Ramos (cell line): ENCODE data around the gene PGBD5.

Experiments used
- in situ Hi-C: fragments of 300-500 bp; cut with MboI; formaldehyde crosslinking; loops from one replicate; pipeline ENCODE4 v1.14.3; 2022; ENCODE audit warnings: low sequenced_read_pairs; ENCODE audit not compliant: unreplicated experiment

The PGBD5 gene

GRCh38 chr1:230288641-230289349, 137.3 kb downstream of the PGBD5 start:
- in situ Hi-C loops = no loop called here

- in situ Hi-C loops = no loop called here
Measured at GRCh38 chr1:230287674-230288315, 138.3 kb downstream of the PGBD5 start.

- in situ Hi-C loops = no loop called here
Measured at GRCh38 chr1:230286890-230287269, 139.3 kb downstream of the PGBD5 start.

- in situ Hi-C loops = no loop called here
Measured at GRCh38 chr1:230286166-230286889, 139.8 kb downstream of the PGBD5 start.

GRCh38 chr1:230285351-230285750, 140.8 kb downstream of the PGBD5 start:
- in situ Hi-C loops = no loop called here

- in situ Hi-C loops = no loop called here
Measured at GRCh38 chr1:230284891-230285290, 141.2 kb downstream of the PGBD5 start.

GRCh38 chr1:230283678-230284077, 142.5 kb downstream of the PGBD5 start:
- in situ Hi-C loops = no loop called here

- in situ Hi-C loops = no loop called here
Measured at GRCh38 chr1:230282157-230282556, 144.0 kb downstream of the PGBD5 start.

- in situ Hi-C loops = no loop called here
Measured at GRCh38 chr1:230281556-230281955, 144.6 kb downstream of the PGBD5 start.

- in situ Hi-C loops = no loop called here
Measured at GRCh38 chr1:230280906-230281413, 145.2 kb downstream of the PGBD5 start.

GRCh38 chr1:230280054-230280795, 145.9 kb downstream of the PGBD5 start:
- in situ Hi-C loops = no loop called here

GRCh38 chr1:230279583-230279945, 146.6 kb downstream of the PGBD5 start:
- in situ Hi-C loops = no loop called here

GRCh38 chr1:230278871-230279582, 147.1 kb downstream of the PGBD5 start:
- in situ Hi-C loops = no loop called here

- in situ Hi-C loops = no loop called here
Measured at GRCh38 chr1:230278376-230278775, 147.8 kb downstream of the PGBD5 start.

- in situ Hi-C loops = no loop called here
Measured at GRCh38 chr1:230277201-230278025, 148.7 kb downstream of the PGBD5 start.

- in situ Hi-C loops = no loop called here
Measured at GRCh38 chr1:230276401-230276800, 149.7 kb downstream of the PGBD5 start.

GRCh38 chr1:230274254-230274653, 151.9 kb downstream of the PGBD5 start:
- in situ Hi-C loops = no loop called here

- in situ Hi-C loops = no loop called here
Measured at GRCh38 chr1:230273141-230273710, 152.9 kb downstream of the PGBD5 start.

GRCh38 chr1:230272557-230272956, 153.6 kb downstream of the PGBD5 start:
- in situ Hi-C loops = no loop called here
